ENCODE data around the gene NUDT1. TPM values are rescaled to one million over a fixed set of nuclear protein-coding genes. Genes with fewer than 3 reads are reported as not detected.

The NUDT1 gene
- total RNA-seq, 1 experiment from 2014 or later, result 27.2 TPM

DNA sequence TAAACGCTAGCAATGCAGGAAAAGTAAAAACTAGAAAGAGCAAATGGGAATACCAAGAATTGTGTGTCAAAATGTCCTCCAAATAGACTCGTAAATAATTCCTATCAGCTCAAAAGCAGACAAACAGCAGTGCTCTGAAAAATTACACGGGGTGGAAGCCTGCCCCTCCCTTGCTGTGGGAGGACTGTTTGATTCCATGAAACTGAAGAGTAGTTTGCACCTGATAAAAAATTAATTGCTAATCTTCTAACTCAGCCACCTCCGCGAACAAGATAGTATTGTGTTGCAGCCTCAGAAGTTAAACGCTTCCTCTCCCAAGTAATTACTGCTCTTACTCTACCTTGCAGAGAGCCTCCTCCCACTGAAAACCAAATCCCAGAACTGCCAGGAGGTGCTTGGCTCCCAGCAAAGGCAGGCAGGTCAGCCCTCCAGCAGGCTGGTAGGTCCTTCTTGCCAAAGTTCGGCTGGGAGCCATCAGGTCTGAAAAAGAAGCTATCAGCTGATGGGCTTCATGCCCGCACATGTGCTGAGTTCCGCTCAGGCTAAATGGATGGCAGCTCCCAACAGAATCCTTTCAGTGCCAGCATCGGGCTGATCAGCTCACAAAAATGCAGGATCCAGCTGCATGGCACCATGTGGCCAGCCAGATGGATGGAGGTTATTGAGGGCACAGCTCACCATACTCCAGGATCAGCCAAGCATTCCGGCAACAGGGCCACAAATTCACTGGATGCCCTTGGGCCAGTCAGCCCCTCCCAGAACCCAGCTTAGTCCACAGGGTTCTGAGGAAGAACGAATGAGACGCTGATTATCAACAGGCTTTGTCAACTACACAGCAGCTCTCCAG lies 46.4 kb upstream of the NUDT1 start:
- Mint-ChIP-seq H3K27me3 (ENCODE audit: insufficient read depth, unreplicated experiment) (no peaks in the 10 kb centered on the region), H3K27ac (ENCODE audit: low read depth, unreplicated experiment) (no peak overlapping the region)

DNA sequence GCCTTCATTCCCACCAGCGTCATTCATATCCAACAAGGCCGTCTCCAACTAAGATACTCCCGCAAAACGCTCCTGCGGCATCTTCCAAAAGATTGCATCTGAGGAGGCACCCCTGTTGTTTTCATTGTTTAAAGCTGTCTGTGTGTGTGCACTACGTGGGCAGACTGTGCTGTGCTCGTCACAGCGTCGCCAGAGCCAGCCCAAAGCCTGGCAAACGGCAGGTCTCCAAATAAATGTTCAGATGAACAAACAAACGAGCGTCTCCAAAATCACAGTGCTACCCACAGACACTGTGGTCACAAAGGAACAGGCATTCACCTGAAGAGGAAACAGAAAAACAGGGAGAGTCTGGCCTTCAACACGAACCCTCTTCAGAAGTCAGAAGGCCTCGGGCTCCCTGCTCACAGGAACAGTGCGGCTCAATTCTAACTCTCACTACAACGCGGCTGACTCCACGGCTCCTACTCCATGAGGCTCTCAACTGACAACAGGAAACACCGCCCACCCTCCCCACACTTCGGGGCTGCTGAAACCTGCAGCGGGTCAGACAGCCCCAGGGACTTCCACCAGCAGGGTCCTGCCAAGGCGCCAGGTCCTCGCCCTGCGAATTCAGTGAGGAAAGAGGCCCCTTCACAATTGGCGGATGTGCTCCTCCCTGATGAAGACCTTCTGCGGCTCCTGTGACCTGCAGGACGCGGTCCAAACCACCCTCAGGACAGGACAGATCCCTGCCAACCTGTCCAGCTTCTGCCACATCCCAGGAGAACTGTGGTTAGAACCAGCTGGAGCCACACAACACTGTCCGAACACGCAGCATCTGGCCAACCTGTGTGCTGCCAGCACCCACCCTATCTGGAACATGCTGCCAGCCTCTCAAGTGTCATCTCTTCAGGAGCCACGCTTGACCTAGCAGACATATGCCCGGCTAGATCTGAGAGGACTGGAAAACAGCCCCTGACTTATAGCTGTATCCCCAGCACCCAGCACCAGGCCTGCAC lies 45.3 kb upstream of the NUDT1 start:
- TF ChIP-seq, protein P1, sequence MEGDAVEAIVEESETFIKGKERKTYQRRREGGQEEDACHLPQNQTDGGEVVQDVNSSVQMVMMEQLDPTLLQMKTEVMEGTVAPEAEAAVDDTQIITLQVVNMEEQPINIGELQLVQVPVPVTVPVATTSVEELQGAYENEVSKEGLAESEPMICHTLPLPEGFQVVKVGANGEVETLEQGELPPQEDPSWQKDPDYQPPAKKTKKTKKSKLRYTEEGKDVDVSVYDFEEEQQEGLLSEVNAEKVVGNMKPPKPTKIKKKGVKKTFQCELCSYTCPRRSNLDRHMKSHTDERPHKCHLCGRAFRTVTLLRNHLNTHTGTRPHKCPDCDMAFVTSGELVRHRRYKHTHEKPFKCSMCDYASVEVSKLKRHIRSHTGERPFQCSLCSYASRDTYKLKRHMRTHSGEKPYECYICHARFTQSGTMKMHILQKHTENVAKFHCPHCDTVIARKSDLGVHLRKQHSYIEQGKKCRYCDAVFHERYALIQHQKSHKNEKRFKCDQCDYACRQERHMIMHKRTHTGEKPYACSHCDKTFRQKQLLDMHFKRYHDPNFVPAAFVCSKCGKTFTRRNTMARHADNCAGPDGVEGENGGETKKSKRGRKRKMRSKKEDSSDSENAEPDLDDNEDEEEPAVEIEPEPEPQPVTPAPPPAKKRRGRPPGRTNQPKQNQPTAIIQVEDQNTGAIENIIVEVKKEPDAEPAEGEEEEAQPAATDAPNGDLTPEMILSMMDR (IDR thresholded peaks at IDR 0.05; ENCODE audit: unreplicated experiment), result no peak
- DNase-seq (ENCODE audit: unreplicated experiment), result no peak
- H3K4me3 Mint-ChIP-seq (ENCODE audit: unreplicated experiment), result no peak overlapping the region
- CTCF ChIA-PET, result interaction anchor here (1.0 to 1.2 kb wide), 2 partner anchors 15 to 28 kb away, joined by 3 read pairs; no protein-coding TSS in a partner anchor
- H3K9me3 Mint-ChIP-seq (ENCODE audit: unreplicated experiment), result no peaks in the 10 kb centered on the region
- POLR2A ChIA-PET, result no interaction called here
- peaks cover 26% of the 10 kb centered on the region for H3K36me3 Mint-ChIP-seq (ENCODE audit: insufficient read depth, unreplicated experiment)
- no TSS peak for BruUV-seq (replicated peaks)
- intact Hi-C loops (cut with micrococcal nuclease), result loop anchor here (10.0 kb wide), 1 partner anchor 622 kb away; the partner anchor contains the start of gene PSMG3
- H3K4me1 Mint-ChIP-seq (ENCODE audit: insufficient read depth, unreplicated experiment), result no peaks in the 10 kb centered on the region
- H3K27ac Mint-ChIP-seq (ENCODE audit: low read depth, unreplicated experiment), result no peak overlapping the region
- no peaks in the 10 kb centered on the region for H3K27me3 Mint-ChIP-seq (ENCODE audit: insufficient read depth, unreplicated experiment)

More for the DNA sequence above, 46.4 kb upstream of the NUDT1 start:
- Mint-ChIP-seq H3K4me1 (ENCODE audit: insufficient read depth, unreplicated experiment) (no peaks in the 10 kb centered on the region), H3K36me3 (ENCODE audit: insufficient read depth, unreplicated experiment) (peaks cover 26% of the 10 kb centered on the region), H3K4me3 (ENCODE audit: unreplicated experiment) (no peak overlapping the region), H3K9me3 (ENCODE audit: unreplicated experiment) (no peaks in the 10 kb centered on the region)
- TF ChIP-seq, protein P1 (IDR thresholded peaks at IDR 0.05; ENCODE audit: unreplicated experiment), result no peak
- BruUV-seq (replicated peaks), result no TSS peak
- DNase-seq (ENCODE audit: unreplicated experiment), result no peak
- ChIA-PET POLR2A (interaction anchor here (0.6 kb wide), 1 partner anchor 353 kb away, joined by 3 read pairs; no protein-coding TSS in a partner anchor), CTCF (interaction anchor here (0.6 to 1.4 kb wide), 9 partner anchors 10 to 1441 kb away, joined by 3 to 5 read pairs (median 4); no protein-coding TSS in a partner anchor)
- intact Hi-C loops (cut with micrococcal nuclease), result loop anchor here (10.0 kb wide), 1 partner anchor 621 kb away; the partner anchor contains the start of gene PSMG3

DNA sequence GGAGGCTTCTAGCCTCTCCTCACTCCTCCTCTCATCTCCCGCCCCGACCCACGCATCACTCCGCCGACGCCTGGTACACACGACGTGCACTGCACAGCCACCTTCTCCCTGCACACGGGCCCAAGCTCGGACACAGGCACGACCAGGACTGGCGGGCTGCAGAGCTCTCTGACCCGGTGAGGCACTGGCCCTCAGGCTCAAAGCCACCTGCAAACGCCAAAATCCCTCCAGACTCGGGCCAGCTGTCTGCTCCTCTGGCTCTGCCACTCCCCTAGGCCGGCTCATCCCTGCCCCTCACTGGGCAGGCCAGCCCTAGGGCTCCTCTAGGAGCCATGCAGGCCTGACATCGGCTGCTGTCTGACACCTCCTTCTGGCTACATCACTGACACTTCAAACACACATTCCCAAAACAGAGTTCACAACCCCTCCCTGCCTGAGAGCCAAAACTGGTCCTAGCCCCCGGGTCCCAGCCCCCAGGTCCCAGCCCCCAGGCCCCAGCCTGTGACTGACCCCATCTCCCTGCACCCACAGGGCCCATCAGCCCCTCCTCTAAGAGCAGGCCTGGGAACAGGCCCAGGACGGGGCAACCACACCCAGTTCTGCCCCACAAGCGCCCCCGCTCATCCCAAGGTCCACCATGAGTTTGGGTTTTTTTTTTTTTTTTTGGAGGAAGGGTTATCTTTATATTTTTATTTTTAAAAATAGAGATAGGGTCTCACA lies 44.4 kb upstream of the NUDT1 start:
- H3K4me3 Mint-ChIP-seq (ENCODE audit: unreplicated experiment), result no peak overlapping the region
- intact Hi-C loops (cut with micrococcal nuclease), result loop anchor here (10.0 kb wide), 1 partner anchor 623 kb away; the partner anchor contains the start of gene PSMG3
- H3K4me1 Mint-ChIP-seq (ENCODE audit: insufficient read depth, unreplicated experiment), result no peaks in the 10 kb centered on the region
- TF ChIP-seq, protein P1 (IDR thresholded peaks at IDR 0.05; ENCODE audit: unreplicated experiment), result no peak
- BruUV-seq (replicated peaks), result no TSS peak
- no peaks in the 10 kb centered on the region for H3K9me3 Mint-ChIP-seq (ENCODE audit: unreplicated experiment)
- no peaks in the 10 kb centered on the region for H3K27me3 Mint-ChIP-seq (ENCODE audit: insufficient read depth, unreplicated experiment)
- H3K27ac Mint-ChIP-seq (ENCODE audit: low read depth, unreplicated experiment), result no peak overlapping the region
- POLR2A ChIA-PET, result no interaction called here
- peaks cover 26% of the 10 kb centered on the region for H3K36me3 Mint-ChIP-seq (ENCODE audit: insufficient read depth, unreplicated experiment)
- CTCF ChIA-PET, result interaction anchor here (1.2 kb wide), 1 partner anchor 28 kb away, joined by 3 read pairs; no protein-coding TSS in a partner anchor
- DNase-seq (ENCODE audit: unreplicated experiment), result no peak

All from MCF 10A (cell line).